Keratinocyte (primary cell): ENCODE data around the gene TEX19. TPM values are rescaled to one million over a fixed set of nuclear protein-coding genes. Genes with fewer than 3 reads are reported as not detected.

Experiments used
- DNase-seq: peaks from one replicate; pipeline ENCODE4 v3.0.0-alpha.2; 2011; ENCODE audit warnings: low read depth, missing footprints, low spot score
- FAIRE-seq: peaks from 2 replicates; lab custom pipeline; 2011; peaks lifted over from hg19 to GRCh38; lab: Jason Lieb, UNC
- H2AFZ ChIP-seq: 2 replicates; pipeline ENCODE4 v1.6.0; 2012; ENCODE audit warnings: low read length, control low read depth, inconsistent platforms; ENCODE audit not compliant: control insufficient read depth
- H3K27ac ChIP-seq: 2 replicates; pipeline ENCODE4 v1.5.1; 2011; ENCODE audit warnings: low read length; ENCODE audit not compliant: control insufficient read depth, insufficient read depth
- H3K27me3 ChIP-seq: 3 replicates; pipeline ENCODE4 v1.6.0; 2011; ENCODE audit warnings: low read length; ENCODE audit not compliant: control insufficient read depth, insufficient read depth; ENCODE audit errors: extremely low read depth
- H3K36me3 ChIP-seq, 2 experiments: 2 replicates in 1 of 2; 3 replicates in 1 of 2; pipeline ENCODE4 v1.5.1; 2011; ENCODE audit warnings: low read length in 2 of 2, mild to moderate bottlenecking in 1 of 2; ENCODE audit not compliant: control insufficient read depth in 2 of 2, insufficient read depth in 2 of 2; ENCODE audit errors: extremely low read depth in 1 of 2
- H3K4me1 ChIP-seq: 3 replicates; pipeline ENCODE4 v1.5.1; 2011; ENCODE audit warnings: low read length; ENCODE audit not compliant: control insufficient read depth, insufficient read depth; ENCODE audit errors: extremely low read depth
- H3K4me2 ChIP-seq: 3 replicates; pipeline ENCODE4 v1.6.0; 2011; ENCODE audit warnings: low read depth, low read length; ENCODE audit not compliant: control insufficient read depth, insufficient read depth; ENCODE audit errors: extremely low read depth
- H3K4me3 ChIP-seq, 3 experiments: fragments of 200-600 bp in 1 of 3; sonication (generic) in 1 of 3; 2 replicates in 2 of 3; 3 replicates in 1 of 3; pipeline ENCODE4 v1.5.1; 2011 to 2016; ENCODE audit warnings: low read length in 3 of 3, mild to moderate bottlenecking in 3 of 3, control low read depth in 2 of 3, inconsistent platforms in 1 of 3, low read depth in 1 of 3, mixed read lengths in 1 of 3, mixed run types in 1 of 3, moderate library complexity in 1 of 3; ENCODE audit not compliant: control insufficient read depth in 2 of 3, insufficient read depth in 2 of 3; ENCODE audit errors: extremely low read depth in 1 of 3
- H3K79me2 ChIP-seq: 2 replicates; pipeline ENCODE4 v1.6.0; 2012; ENCODE audit warnings: low read length; ENCODE audit not compliant: control insufficient read depth, insufficient read depth
- H3K9ac ChIP-seq: 3 replicates; pipeline ENCODE4 v1.6.0; 2011; ENCODE audit warnings: low read length; ENCODE audit not compliant: control insufficient read depth, insufficient read depth; ENCODE audit errors: extremely low read depth
- H3K9me1 ChIP-seq: 3 replicates; pipeline ENCODE4 v1.6.0; 2011; ENCODE audit warnings: low read length; ENCODE audit not compliant: control insufficient read depth, insufficient read depth; ENCODE audit errors: extremely low read depth
- H3K9me3 ChIP-seq: 2 replicates; pipeline ENCODE4 v1.5.1; 2012; ENCODE audit warnings: low read depth, low read length; ENCODE audit not compliant: control insufficient read depth
- H4K20me1 ChIP-seq: 3 replicates; pipeline ENCODE4 v1.6.0; 2011; ENCODE audit warnings: low read length; ENCODE audit not compliant: control insufficient read depth, insufficient read depth; ENCODE audit errors: extremely low read depth
- CTCF ChIP-seq, 3 experiments: IDR thresholded peaks in 1 of 3; conservative IDR thresholded peaks in 1 of 3; optimal IDR thresholded peaks in 1 of 3; 2 replicates in 2 of 3; 3 replicates in 1 of 3; pipeline versions ENCODE3 to v1.5.1; 2011; ENCODE audit warnings: low read length in 3 of 3, mild to moderate bottlenecking in 3 of 3, moderate library complexity in 2 of 3, control low read depth in 1 of 3, inconsistent platforms in 1 of 3; ENCODE audit not compliant: insufficient read depth in 2 of 3; ENCODE audit errors: extremely low read depth in 1 of 3
- EZH2 ChIP-seq: IDR thresholded peaks from one replicate; pipeline ENCODE4 v1.6.1; 2012; ENCODE audit warnings: inconsistent platforms, mild to moderate bottlenecking, low read length, moderate library complexity
- dilution Hi-C: fragments of 300-500 bp; cut with MboI; formaldehyde crosslinking; loops from one replicate; pipeline ENCODE4 v1.7.0; 2020; ENCODE audit warnings: low sequenced_read_pairs; ENCODE audit not compliant: extremely low pct_ligation_motif_present
- polyA plus RNA-seq, 5 experiments: library from polyadenylated mRNA; depleted of rRNA in 3 of 5; stranded (reverse) in 3 of 5; stranded (forward) in 1 of 5; unstranded in 1 of 5; fragments of >200 nt; gene quantifications; 1 replicate in 1 of 5; 2 replicates in 3 of 5; 3 replicates in 1 of 5; pipeline versions ENCODE4 v1.2.1 to v1.2.3, GENCODE V29; 2011 to 2012; ENCODE audit warnings: missing spikeins in 2 of 5, low read depth in 1 of 5, low replicate concordance in 1 of 5

Gene TEX19
- polyA plus RNA-seq, 1 donor (not counting 4 experiments of a cell fraction or from before 2014, with no cell fraction given): not detected

DNA sequence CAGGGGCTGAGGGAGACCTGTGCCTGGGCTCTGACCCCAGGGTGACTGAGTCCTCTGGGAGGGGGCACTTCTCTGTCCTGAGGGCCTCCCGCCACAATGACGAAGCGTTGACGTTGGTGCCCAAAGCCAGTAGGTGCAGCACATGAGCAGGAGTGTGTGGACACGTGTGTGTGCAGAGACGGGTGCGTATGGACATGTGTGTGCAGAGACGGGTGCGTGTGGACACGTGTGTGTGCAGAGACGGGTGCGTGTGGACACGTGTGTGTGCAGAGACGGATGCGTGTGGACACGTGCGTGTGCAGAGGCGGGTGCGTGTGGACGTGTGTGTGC lies 40.9 kb upstream of the TEX19 start:
- no peaks in the 10 kb centered on the region for H4K20me1 ChIP-seq
- no peaks in the 10 kb centered on the region for H3K36me3 ChIP-seq
- H3K9me1 ChIP-seq: no peaks in the 10 kb centered on the region
- no peak overlapping the region for H3K9ac ChIP-seq
- no peak overlapping the region for H3K4me2 ChIP-seq
- H3K27me3 ChIP-seq: peaks cover 57% of the 10 kb centered on the region
- no peak for DNase-seq
- H2AFZ ChIP-seq: no peak overlapping the region
- dilution Hi-C loops: no loop called here
- no peak overlapping the region for H3K4me3 ChIP-seq
- no peaks in the 10 kb centered on the region for H3K4me1 ChIP-seq
- no peaks in the 10 kb centered on the region for H3K79me2 ChIP-seq
- no peak for TF ChIP-seq CTCF (optimal IDR thresholded peaks at IDR 0.05 in 1 of 3, IDR thresholded peaks at IDR 0.05 in 1 of 3, conservative IDR thresholded peaks at IDR 0.05 in 1 of 3; ENCODE audit: extremely low read depth in 1 of 3, insufficient read depth in 2 of 3, low read length in 3 of 3)
- TF ChIP-seq EZH2: no peak
- no peak for FAIRE-seq
- H3K27ac ChIP-seq: no peak overlapping the region
- H3K9me3 ChIP-seq: peaks cover 15% of the 10 kb centered on the region

DNA sequence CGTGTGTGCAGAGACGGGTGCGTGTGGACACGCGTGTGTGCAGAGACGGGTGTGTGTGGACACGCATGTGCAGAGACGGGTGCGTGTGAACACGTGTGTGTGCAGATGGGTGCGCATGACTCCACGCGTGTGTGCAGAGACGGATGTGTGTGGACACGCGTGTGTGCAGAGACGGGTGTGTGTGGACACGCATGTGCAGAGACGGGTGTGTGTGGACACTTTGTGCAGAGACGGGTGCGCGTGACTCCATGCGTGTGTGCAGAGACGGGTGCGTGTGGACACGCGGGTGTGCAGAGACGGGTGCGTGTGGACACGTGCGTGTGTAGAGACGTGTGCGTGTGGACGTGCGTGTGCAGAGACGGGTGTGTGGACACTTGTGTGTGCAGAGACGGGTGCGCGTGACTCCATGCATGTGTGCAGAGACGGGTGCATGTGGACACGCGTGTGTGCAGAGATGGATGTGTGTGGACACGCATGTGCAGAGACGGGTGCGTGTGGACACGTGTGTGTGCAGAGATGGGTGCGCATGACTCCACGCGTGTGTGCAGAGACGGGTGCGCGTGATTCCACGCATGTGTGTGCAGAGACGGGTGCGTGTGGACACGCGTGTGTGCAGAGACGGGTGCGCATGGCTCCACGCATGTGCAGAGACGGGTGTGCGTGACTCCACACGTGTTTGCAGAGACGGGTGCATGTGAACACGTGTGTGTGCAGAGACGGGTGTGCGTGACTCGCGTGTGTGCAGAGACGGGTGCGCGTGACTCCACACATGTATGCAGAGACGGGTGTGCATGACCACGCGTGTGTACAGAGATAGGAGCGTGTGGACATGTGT lies 40.1 kb upstream of the TEX19 start:
- no peak overlapping the region for H2AFZ ChIP-seq
- no peak overlapping the region for H3K27ac ChIP-seq
- no peaks in the 10 kb centered on the region for H3K9me1 ChIP-seq
- no peak overlapping the region for H3K4me2 ChIP-seq
- H3K4me3 ChIP-seq: no peak overlapping the region
- peaks cover 51% of the 10 kb centered on the region for H3K27me3 ChIP-seq
- no peak for FAIRE-seq
- no peak overlapping the region for H3K9ac ChIP-seq
- no peaks in the 10 kb centered on the region for H3K36me3 ChIP-seq
- no peaks in the 10 kb centered on the region for H3K4me1 ChIP-seq
- no peaks in the 10 kb centered on the region for H3K79me2 ChIP-seq
- DNase-seq: no peak
- H4K20me1 ChIP-seq: no peaks in the 10 kb centered on the region
- TF ChIP-seq EZH2 (no peak), CTCF (optimal IDR thresholded peaks at IDR 0.05 in 1 of 3, IDR thresholded peaks at IDR 0.05 in 1 of 3, conservative IDR thresholded peaks at IDR 0.05 in 1 of 3; ENCODE audit: extremely low read depth in 1 of 3, insufficient read depth in 2 of 3, low read length in 3 of 3) (no peak)
- dilution Hi-C loops: no loop called here
- H3K9me3 ChIP-seq: peaks cover 15% of the 10 kb centered on the region
